SK-N-SH treated with all-trans-retinoic acid at 6 μM for 48 hours (cell line): ENCODE data around the gene HOXC9.

Experiments used
- CREB5 ChIP-seq: fragments of 250-450 bp; sonication (Bioruptor Pico); IDR thresholded peaks from 2 replicates; pipeline ENCODE4 v1.5.1; 2020; ENCODE audit warnings: low read depth, mild to moderate bottlenecking, moderate library complexity
- ESRRG ChIP-seq: fragments of 250-450 bp; sonication (Bioruptor Pico); IDR thresholded peaks from 2 replicates; pipeline ENCODE4 v1.6.1; 2021; ENCODE audit warnings: mild to moderate bottlenecking
- GLIS3 ChIP-seq: fragments of 250-450 bp; sonication (Bioruptor Pico); IDR thresholded peaks from 2 replicates; pipeline ENCODE4 v1.5.0; 2020; ENCODE audit warnings: mild to moderate bottlenecking, moderate library complexity
- PATZ1 ChIP-seq: fragments of 250-450 bp; sonication (Bioruptor Pico); IDR thresholded peaks from 2 replicates; pipeline ENCODE4 v1.8.0; 2020; ENCODE audit warnings: mild to moderate bottlenecking, moderate library complexity, borderline replicate concordance
- POU6F1 ChIP-seq: fragments of 250-450 bp; sonication (Bioruptor Pico); IDR thresholded peaks from 2 replicates; pipeline ENCODE4 v1.8.0; 2021; ENCODE audit warnings: low read depth, mild to moderate bottlenecking, moderate library complexity, borderline replicate concordance
- TOX ChIP-seq: fragments of 250-450 bp; sonication (Bioruptor Pico); IDR thresholded peaks from 2 replicates; pipeline ENCODE4 v1.8.0; 2021; ENCODE audit warnings: mild to moderate bottlenecking, moderate library complexity, borderline replicate concordance
- ZC3H10 ChIP-seq: fragments of 250-450 bp; sonication (Bioruptor Pico); IDR thresholded peaks from 2 replicates; pipeline ENCODE4 v1.5.1; 2021; ENCODE audit warnings: mild to moderate bottlenecking, moderate library complexity
- ZFP3 ChIP-seq: fragments of 250-450 bp; sonication (Bioruptor Pico); IDR thresholded peaks from 2 replicates; pipeline ENCODE4 v1.5.0; 2020; ENCODE audit warnings: mild to moderate bottlenecking, moderate library complexity
- ZNF565 ChIP-seq: fragments of 450-650 bp; formaldehyde crosslinking; conservative IDR thresholded peaks from 2 replicates; pipeline ENCODE4 v1.5.0; 2020; ENCODE audit warnings: low read depth, mild to moderate bottlenecking, moderate library complexity
- ZNF8 ChIP-seq: fragments of 450-650 bp; formaldehyde crosslinking; IDR thresholded peaks from 2 replicates; pipeline ENCODE4 v1.5.0; 2020; ENCODE audit warnings: mild to moderate bottlenecking, moderate library complexity

- TF ChIP-seq POU6F1 (no peak), TOX (CRISPR knock-in tag) (no peak), CREB5 (CRISPR knock-in tag) (no peak), ZNF565 (CRISPR knock-in tag) (no peak), ZFP3 (CRISPR knock-in tag) (no peak), PATZ1 (CRISPR knock-in tag) (no peak), GLIS3 (CRISPR knock-in tag) (no peak), ESRRG (no peak), ZNF8 (CRISPR knock-in tag) (no peak), ZC3H10 (CRISPR knock-in tag) (no peak)
These were observed 26.5 kb upstream of the HOXC9 start for GRCh38 chr12:53973236-53974042.
